Osteoblast (primary cell): Measurements from ENCODE around the gene MYO1F. TPM values are rescaled to one million over a fixed set of nuclear protein-coding genes. Genes with fewer than 3 reads are reported as not detected.

Experiments used
- DNase-seq: peaks from one replicate; pipeline ENCODE4 v3.0.0; 2011; ENCODE audit warnings: low spot score, mixed read lengths; ENCODE audit not compliant: insufficient read length; ENCODE audit errors: missing footprints
- H2AFZ ChIP-seq: 2 replicates; pipeline ENCODE4 v1.6.0; 2011; ENCODE audit warnings: mild to moderate bottlenecking, low read length
- H3K27ac ChIP-seq: 2 replicates; pipeline ENCODE4 v1.5.1; 2011; ENCODE audit warnings: mild to moderate bottlenecking, low read depth, low read length, moderate library complexity
- H3K27me3 ChIP-seq: 2 replicates; pipeline ENCODE4 v1.6.0; 2012; ENCODE audit warnings: mild to moderate bottlenecking, control low read depth, inconsistent platforms, low read length, moderate library complexity; ENCODE audit not compliant: insufficient read depth
- H3K36me3 ChIP-seq: 2 replicates; pipeline ENCODE4 v1.5.1; 2011; ENCODE audit warnings: mild to moderate bottlenecking, low read length, control low read depth, moderate library complexity; ENCODE audit not compliant: insufficient read depth
- H3K4me1 ChIP-seq: 2 replicates; pipeline ENCODE4 v1.5.1; 2011; ENCODE audit warnings: mild to moderate bottlenecking, low read length, control low read depth, moderate library complexity; ENCODE audit not compliant: insufficient read depth
- H3K4me2 ChIP-seq: 2 replicates; pipeline ENCODE4 v1.6.0; 2011; ENCODE audit warnings: mild to moderate bottlenecking, low read length; ENCODE audit not compliant: insufficient read depth
- H3K4me3 ChIP-seq: fragments of 200-600 bp; sonication (generic); 3 replicates; pipeline ENCODE4 v1.5.1; 2012; ENCODE audit warnings: mild to moderate bottlenecking, low read length, inconsistent platforms; ENCODE audit not compliant: insufficient read depth
- H3K79me2 ChIP-seq: 2 replicates; pipeline ENCODE4 v1.6.0; 2012; ENCODE audit warnings: mild to moderate bottlenecking, low read length, control low read depth, inconsistent platforms; ENCODE audit not compliant: insufficient read depth
- H3K9me3 ChIP-seq: 2 replicates; pipeline ENCODE4 v1.5.1; 2011; ENCODE audit warnings: low read depth, low read length, control low read depth
- H4K20me1 ChIP-seq: 2 replicates; pipeline ENCODE4 v1.6.0; 2012; ENCODE audit warnings: mild to moderate bottlenecking, low read length, control low read depth; ENCODE audit not compliant: insufficient read depth
- total RNA-seq: library from RNA; depleted of rRNA; stranded (reverse); fragments of >200 nt; gene quantifications from 2 replicates; pipeline ENCODE4 v1.2.3, GENCODE V29; 2012
- TF ChIP-seq, protein P1 (sequence below): IDR thresholded peaks from 2 replicates; pipeline ENCODE4 v1.5.1; 2011; ENCODE audit warnings: mild to moderate bottlenecking, low read depth, low read length, moderate library complexity; ENCODE audit errors: extremely low read depth

Gene MYO1F
- total RNA-seq, 1 donor = 0.72 TPM

DNA sequence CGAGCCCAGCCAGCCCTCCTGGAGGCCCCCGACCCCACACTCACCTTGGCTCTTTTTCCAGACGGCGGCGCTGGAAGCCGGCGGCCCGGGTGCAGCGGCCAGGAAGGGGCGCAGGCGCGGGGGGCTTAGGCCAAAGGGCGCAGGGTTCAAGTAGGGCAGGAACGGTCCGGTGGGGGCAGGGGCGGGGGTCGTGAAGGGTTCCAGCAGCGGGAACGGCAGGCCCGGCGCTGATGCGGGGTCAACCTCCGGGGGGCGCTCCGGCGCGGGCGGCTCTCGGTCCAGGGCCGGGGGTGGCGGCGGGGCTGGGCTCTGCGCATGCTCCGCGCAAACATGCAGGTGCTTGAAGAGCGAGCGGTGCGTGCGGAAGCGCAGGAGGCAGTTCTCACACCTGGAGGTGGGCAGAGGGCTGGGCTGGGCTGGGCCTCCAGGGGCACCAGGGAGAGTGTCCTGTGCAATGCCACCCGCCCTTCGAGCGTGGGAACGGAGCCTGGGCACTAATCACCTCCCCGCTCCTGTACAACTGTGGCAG, 65.6 kb downstream of the MYO1F start:
- Histone ChIP-seq H3K27ac (no peak overlapping the region), H3K4me3 (no peak overlapping the region), H4K20me1 (no peaks in the 10 kb centered on the region), H3K79me2 (no peaks in the 10 kb centered on the region), H3K4me2 (no peak overlapping the region), H3K4me1 (peaks cover 12% of the 10 kb centered on the region), H3K36me3 (no peaks in the 10 kb centered on the region), H3K9me3 (no peaks in the 10 kb centered on the region), H2AFZ (no peak overlapping the region), H3K27me3 (no peaks in the 10 kb centered on the region)
- TF ChIP-seq, protein P1, sequence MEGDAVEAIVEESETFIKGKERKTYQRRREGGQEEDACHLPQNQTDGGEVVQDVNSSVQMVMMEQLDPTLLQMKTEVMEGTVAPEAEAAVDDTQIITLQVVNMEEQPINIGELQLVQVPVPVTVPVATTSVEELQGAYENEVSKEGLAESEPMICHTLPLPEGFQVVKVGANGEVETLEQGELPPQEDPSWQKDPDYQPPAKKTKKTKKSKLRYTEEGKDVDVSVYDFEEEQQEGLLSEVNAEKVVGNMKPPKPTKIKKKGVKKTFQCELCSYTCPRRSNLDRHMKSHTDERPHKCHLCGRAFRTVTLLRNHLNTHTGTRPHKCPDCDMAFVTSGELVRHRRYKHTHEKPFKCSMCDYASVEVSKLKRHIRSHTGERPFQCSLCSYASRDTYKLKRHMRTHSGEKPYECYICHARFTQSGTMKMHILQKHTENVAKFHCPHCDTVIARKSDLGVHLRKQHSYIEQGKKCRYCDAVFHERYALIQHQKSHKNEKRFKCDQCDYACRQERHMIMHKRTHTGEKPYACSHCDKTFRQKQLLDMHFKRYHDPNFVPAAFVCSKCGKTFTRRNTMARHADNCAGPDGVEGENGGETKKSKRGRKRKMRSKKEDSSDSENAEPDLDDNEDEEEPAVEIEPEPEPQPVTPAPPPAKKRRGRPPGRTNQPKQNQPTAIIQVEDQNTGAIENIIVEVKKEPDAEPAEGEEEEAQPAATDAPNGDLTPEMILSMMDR = no peak
- DNase-seq = peak; percentile 54

DNA sequence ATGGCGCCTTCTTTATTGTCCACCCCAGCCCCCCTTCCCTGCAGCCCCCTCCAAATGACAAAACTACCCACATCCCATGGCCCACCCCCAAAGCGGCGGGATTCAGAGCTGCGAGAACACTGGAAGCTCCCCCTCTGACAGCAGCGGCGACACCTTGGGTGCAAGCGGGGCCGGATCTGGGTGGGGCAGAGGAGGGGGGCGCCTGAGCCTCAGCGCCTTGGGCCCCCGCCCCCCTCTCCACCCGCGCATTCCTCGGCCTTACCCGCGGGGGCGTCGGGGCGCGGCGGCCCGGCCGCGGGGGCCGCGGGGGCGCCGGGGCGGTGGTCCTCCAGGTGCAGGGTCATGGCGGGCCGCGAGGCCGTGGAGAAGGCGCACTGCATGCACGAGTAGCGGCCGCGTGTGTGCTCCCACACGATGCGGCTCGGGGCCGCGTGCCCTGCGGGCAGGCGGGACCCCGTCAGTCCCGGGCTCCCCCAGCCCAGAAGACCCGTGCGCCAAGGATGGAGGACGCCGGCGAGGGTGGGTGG, 66.6 kb downstream of the MYO1F start:
- no peaks in the 10 kb centered on the region for H4K20me1 ChIP-seq
- H3K4me2 ChIP-seq = no peak overlapping the region
- H3K27me3 ChIP-seq = no peaks in the 10 kb centered on the region
- peak; percentile 85 for DNase-seq
- H3K36me3 ChIP-seq = no peaks in the 10 kb centered on the region
- no peak overlapping the region for H3K27ac ChIP-seq
- no peak overlapping the region for H3K4me3 ChIP-seq
- H3K4me1 ChIP-seq = peaks cover 20% of the 10 kb centered on the region
- TF ChIP-seq, protein P1 = no peak
- no peaks in the 10 kb centered on the region for H3K79me2 ChIP-seq
- no peaks in the 10 kb centered on the region for H3K9me3 ChIP-seq
- H2AFZ ChIP-seq = no peak overlapping the region

DNA sequence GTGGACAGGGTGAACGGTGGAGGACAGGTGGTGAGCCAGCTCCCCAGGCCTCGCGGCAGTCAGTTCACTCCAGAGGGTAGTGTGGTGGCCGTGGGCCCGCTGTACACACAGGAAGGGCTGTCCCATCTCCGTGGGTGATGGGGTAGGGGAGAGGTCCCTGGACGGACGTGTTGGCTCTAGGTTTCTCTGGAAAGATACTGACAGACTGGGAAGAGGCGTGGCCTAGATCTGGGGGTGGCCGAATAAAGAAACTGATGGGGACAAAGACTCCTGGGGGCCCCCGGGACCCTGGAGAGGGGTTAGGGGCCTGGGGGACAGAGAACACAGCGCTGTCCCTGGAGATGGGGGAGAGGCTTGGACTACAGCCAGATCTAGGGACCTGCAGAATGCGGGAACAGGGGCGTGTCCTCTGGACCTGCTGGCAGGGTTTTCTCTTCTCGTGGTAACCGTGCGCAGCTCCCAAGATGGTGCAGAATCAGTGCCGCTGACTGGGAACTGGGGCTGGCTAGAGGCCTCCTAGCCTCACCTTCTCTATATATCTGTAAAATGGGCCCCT, 70.8 kb downstream of the MYO1F start:
- Histone ChIP-seq H2AFZ (peak overlapping the region; percentile 78), H3K27me3 (no peaks in the 10 kb centered on the region), H3K4me1 (peaks cover 10% of the 10 kb centered on the region), H3K4me3 (peak overlapping the region; percentile 76), H3K4me2 (peak overlapping the region; percentile 92), H3K79me2 (no peaks in the 10 kb centered on the region), H4K20me1 (no peaks in the 10 kb centered on the region), H3K9me3 (no peaks in the 10 kb centered on the region), H3K27ac (no peak overlapping the region), H3K36me3 (no peaks in the 10 kb centered on the region)
- TF ChIP-seq, protein P1 = no peak
- DNase-seq = no peak

DNA sequence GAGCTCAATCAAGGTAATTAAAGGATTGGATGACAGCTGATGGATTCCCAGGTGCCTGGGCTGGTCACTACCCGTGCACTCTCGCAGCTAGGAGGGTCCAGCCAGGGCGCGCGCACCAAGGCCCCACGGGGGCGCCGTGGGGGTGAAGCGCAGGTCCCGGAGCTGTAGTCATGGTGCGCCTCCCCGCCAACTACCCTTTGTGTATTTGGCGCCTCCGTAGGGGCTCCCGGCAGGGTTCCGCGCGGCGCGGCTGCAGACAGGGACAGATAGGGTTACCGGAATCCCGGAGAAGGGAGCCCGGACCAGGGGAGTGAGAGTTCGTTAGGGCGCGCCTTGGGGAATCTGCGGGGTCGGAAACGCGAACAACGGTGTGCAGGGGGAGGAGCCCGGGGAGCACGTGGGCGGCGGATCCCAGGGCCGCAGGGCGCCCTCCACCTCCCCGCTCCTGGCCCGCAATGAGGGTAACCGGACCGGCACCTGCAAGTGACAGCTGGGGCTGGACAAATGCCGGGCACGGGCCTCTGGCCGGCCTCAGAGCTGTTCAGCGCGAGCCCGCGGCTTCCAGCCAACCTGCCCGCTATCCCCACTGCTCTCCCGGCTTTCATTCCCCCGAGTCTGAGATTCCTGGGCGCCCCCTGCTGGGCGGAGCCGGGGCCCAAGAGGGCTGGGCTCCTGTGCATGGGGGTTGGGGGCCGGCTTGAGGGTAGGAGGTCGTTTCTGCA, 71.4 kb downstream of the MYO1F start:
- TF ChIP-seq, protein P1 = peak; percentile 66
- Histone ChIP-seq H3K9me3 (no peaks in the 10 kb centered on the region), H3K79me2 (no peaks in the 10 kb centered on the region), H3K4me2 (peak overlapping the region; percentile 92), H3K27me3 (no peaks in the 10 kb centered on the region), H3K4me1 (peaks cover 10% of the 10 kb centered on the region), H2AFZ (peak overlapping the region; percentile 78), H3K4me3 (peak overlapping the region; percentile 76), H4K20me1 (no peaks in the 10 kb centered on the region), H3K27ac (no peak overlapping the region), H3K36me3 (no peaks in the 10 kb centered on the region)
- peak; percentile 100 for DNase-seq
